ENCODE measurements around the gene LDLRAD4. TPM values are rescaled to one million over a fixed set of nuclear protein-coding genes. Genes with fewer than 3 reads are reported as not detected.

The LDLRAD4 gene
- total and polyA plus RNA-seq, 9 of the 15 experiments (the other 6 are each of a cell fraction or from before 2014, with no cell fraction given), result 0.01 TPM; not detected in 8

- TF ChIP-seq ETV6 (IDR thresholded peaks at IDR 0.05; ENCODE audit: borderline replicate concordance in 1 of 2, low read depth in 2 of 2, low read length in 1 of 2) (no peak), ETV6 (CRISPR knock-in tag; IDR thresholded peaks at IDR 0.05; ENCODE audit: borderline replicate concordance) (no peak), ZNF146 (CRISPR knock-in tag; IDR thresholded peaks at IDR 0.05; ENCODE audit: unreplicated experiment) (no peak)
These were observed 367.0 kb downstream of the LDLRAD4 start (continued) for GRCh38 chr18:13585379-13586153.

DNA sequence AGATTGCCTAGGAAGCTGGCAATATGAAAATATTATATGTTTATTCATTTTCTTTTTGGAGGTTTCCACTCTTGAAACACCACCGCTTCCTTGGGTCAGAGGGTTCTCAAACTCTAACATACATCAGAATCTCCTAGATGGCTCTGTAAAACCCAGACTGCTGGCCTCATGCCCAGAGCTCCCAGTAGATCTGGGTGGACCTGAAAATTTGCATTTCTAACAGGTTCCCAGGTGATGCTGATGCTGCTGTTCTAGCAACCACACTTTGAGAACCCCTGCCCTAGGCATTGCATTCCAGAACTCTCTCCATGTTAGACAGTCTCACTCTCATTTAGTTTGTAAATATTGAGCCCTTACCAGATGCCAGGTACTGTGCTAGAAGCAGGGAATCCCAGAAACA is 368.4 kb downstream of the LDLRAD4 start:
- H3K36me3 ChIP-seq (ENCODE audit: control insufficient read depth, insufficient read depth, low read length), result no peaks in the 10 kb centered on the region
- in situ Hi-C loops (cut with MboI), result no loop called here
- H3K9ac ChIP-seq (ENCODE audit: insufficient read depth in 1 of 2, low read depth in 2 of 2, low read length in 2 of 2), result no peak overlapping the region
- H4K20me1 ChIP-seq (replicated peaks; ENCODE audit: control insufficient read depth, insufficient read depth, low read length), result peaks cover 5% of the 10 kb centered on the region
- no peak for FAIRE-seq
- H3K4me3 ChIP-seq, result no peak overlapping the region
- H3K27ac ChIP-seq (ENCODE audit: extremely low read depth, low read depth, low read length), result no peak overlapping the region
- H3K79me2 ChIP-seq (ENCODE audit: control insufficient read depth, insufficient read depth, low read length), result no peaks in the 10 kb centered on the region
- no TSS peak for BruUV-seq (replicated peaks)
- ChIA-PET CTCF (ENCODE audit: low intra/inter-chr PET ratio) (no interaction called here), POLR2A (no interaction called here)
- 0% methylated on average over 1 of the region's 1 CpG for WGBS (ENCODE audit: insufficient coverage, low coverage, missing lambda C conversion rate)
- no peaks in the 10 kb centered on the region for H3K9me3 ChIP-seq (replicated peaks; ENCODE audit: control insufficient read depth, insufficient read depth, low read depth, low read length)
- H3K4me1 ChIP-seq (replicated peaks in 1 of 2; ENCODE audit: control insufficient read depth in 2 of 2, insufficient read depth in 2 of 2, low read length in 2 of 2), result peaks cover 0 to 8% of the 10 kb centered on the region in 2 experiments; a peak in 3 of 5 replicates
- H3K27me3 ChIP-seq (ENCODE audit: control insufficient read depth in 2 of 2, insufficient read depth in 2 of 2, low read length in 2 of 2), result peaks cover 12 to 26% of the 10 kb centered on the region in 2 experiments; a peak in 4 of 5 replicates
- no peaks in the 10 kb centered on the region for H3K9me1 ChIP-seq (ENCODE audit: control insufficient read depth, insufficient read depth, low read length)
- no peak overlapping the region for H3K4me2 ChIP-seq (ENCODE audit: insufficient read depth, low read length)
- no peak for DNase-seq (ENCODE audit: extremely low read depth in 1 of 4, low spot score in 3 of 4)
- no peak for ATAC-seq
- intact Hi-C loops (cut with micrococcal nuclease), result no loop called here
- H2AFZ ChIP-seq (ENCODE audit: low read depth, low read length), result no peak overlapping the region
- TF ChIP-seq ZNF408 (CRISPR knock-in tag; IDR thresholded peaks at IDR 0.05; ENCODE audit: low read depth) (no peak), TAF15 (IDR thresholded peaks at IDR 0.05; ENCODE audit: low read depth, low read length) (no peak), BCL6 (CRISPR knock-in tag; IDR thresholded peaks at IDR 0.05) (no peak), ERF (CRISPR knock-in tag; IDR thresholded peaks at IDR 0.05) (no peak), TAF7 (tag; IDR thresholded peaks at IDR 0.05) (no peak), CSDE1 (IDR thresholded peaks at IDR 0.05) (no peak), ZBTB40 (IDR thresholded peaks at IDR 0.05) (no peak), ZBTB40 (CRISPR knock-in tag; IDR thresholded peaks at IDR 0.05) (no peak), MCM7 (IDR thresholded peaks at IDR 0.05) (no peak), TFAM (CRISPR knock-in tag; conservative IDR thresholded peaks at IDR 0.05) (no peak), ZNF589 (CRISPR knock-in tag; IDR thresholded peaks at IDR 0.05; ENCODE audit: low read depth) (no peak)

Measured in K562 (cell line).